Vagina (tissue), 2 donors: ENCODE results near the gene UNC13A. TPM values are rescaled to one million over a fixed set of nuclear protein-coding genes. Genes with fewer than 3 reads are reported as not detected.
"Not testable (repeated sequence)": the region's sequence is repeated elsewhere in the genome, so short reads cannot be mapped to it uniquely, and the experiment has no call there.

Source experiments
- DNase-seq, 2 donors: peaks; one replicate each; pipeline ENCODE4 v3.0.0-alpha.2; 2017; ENCODE audit errors: extremely low spot score in 2 of 2
- H3K27ac ChIP-seq: fragments of 200-600 bp; sonication (generic); one replicate; pipeline ENCODE4 v1.5.1; 2019
- H3K27me3 ChIP-seq: fragments of 200-600 bp; sonication (generic); one replicate; pipeline ENCODE4 v1.5.1; 2019
- H3K36me3 ChIP-seq, 2 donors: fragments of 200-600 bp; sonication (generic); one replicate each; pipeline ENCODE4 v1.5.1; 2017 to 2019
- H3K4me1 ChIP-seq: fragments of 200-600 bp; sonication (generic); one replicate; pipeline ENCODE4 v1.5.1; 2019
- H3K4me3 ChIP-seq, 2 donors: fragments of 200-600 bp; sonication (generic); 1 replicate in 1 of 2; 2 replicates in 1 of 2; pipeline ENCODE4 v1.5.1; 2016 to 2019
- H3K9me3 ChIP-seq: fragments of 200-600 bp; sonication (generic); one replicate; pipeline ENCODE4 v1.5.1; 2019
- CTCF ChIP-seq, 3 experiments: fragments of 450-650 bp in 2 of 3; fragments of 200-600 bp in 1 of 3; sonication (generic) in 1 of 3; IDR thresholded peaks; one replicate each; pipeline ENCODE4 v1.5.1; 2017 to 2019; ENCODE audit warnings: antibody characterized with exemption in 3 of 3, mild to moderate bottlenecking in 2 of 3, moderate library complexity in 2 of 3
- POLR2A ChIP-seq, 2 donors: fragments of 450-650 bp; IDR thresholded peaks; one replicate each; pipeline ENCODE4 v1.6.1; 2017; ENCODE audit warnings: antibody characterized with exemption in 2 of 2, mild to moderate bottlenecking in 2 of 2, moderate library complexity in 2 of 2
- POLR2AphosphoS5 ChIP-seq, 2 donors: sonication (generic); formaldehyde crosslinking; IDR thresholded peaks; one replicate each; pipeline ENCODE4 v1.9.0; 2017; ENCODE audit warnings: antibody characterized with exemption in 2 of 2, mild to moderate bottlenecking in 2 of 2, low read depth in 1 of 2; ENCODE audit not compliant: insufficient read depth in 1 of 2
- intact Hi-C: fragments of 100-400 bp; cut with DNase I; formaldehyde crosslinking; loops from one replicate; pipeline ENCODE4 v1.15.1; 2023
- total RNA-seq: library from RNA; depleted of rRNA; stranded (reverse); fragments of >200 nt; gene quantifications from one replicate; pipeline ENCODE4 v1.2.3, GENCODE V29; 2016

The UNC13A gene
- total RNA-seq, 1 donor from 2014 or later = 0.49 TPM

- H3K27ac ChIP-seq = no peak overlapping the region
- H3K27me3 ChIP-seq = no peaks in the 10 kb centered on the region
- intact Hi-C loops = no loop called here
- H3K36me3 ChIP-seq = no peaks in the 10 kb centered on the region
- no peak for DNase-seq
- H3K9me3 ChIP-seq = no peaks in the 10 kb centered on the region
- no peak overlapping the region for H3K4me3 ChIP-seq
- no peak for TF ChIP-seq POLR2AphosphoS5 (IDR thresholded peaks at IDR 0.05; ENCODE audit: insufficient read depth in 1 of 2, low read depth in 1 of 2)
- TF ChIP-seq POLR2A (IDR thresholded peaks at IDR 0.05) = no peak
- no peak for TF ChIP-seq CTCF (IDR thresholded peaks at IDR 0.05)
- no peaks in the 10 kb centered on the region for H3K4me1 ChIP-seq
These were observed 97.3 kb downstream of the UNC13A start for GRCh38 chr19:17590866-17591265.

- H3K4me1 ChIP-seq, intact Hi-C loops, H3K9me3 ChIP-seq, H3K36me3 ChIP-seq, H3K27me3 ChIP-seq, DNase-seq, H3K4me3 ChIP-seq, H3K27ac ChIP-seq: not testable (repeated sequence)
These were observed 102.8 kb downstream of the UNC13A start for GRCh38 chr19:17585395-17585794.

GRCh38 chr19:17584132-17584531 lies 104.0 kb downstream of the UNC13A start:
- Histone ChIP-seq H3K9me3 (no peaks in the 10 kb centered on the region), H3K27ac (no peak overlapping the region), H3K4me3 (no peak overlapping the region), H3K36me3 (peaks cover 0 to 16% of the 10 kb centered on the region in 2 donors), H3K27me3 (no peaks in the 10 kb centered on the region), H3K4me1 (peaks cover 10% of the 10 kb centered on the region)
- TF ChIP-seq POLR2A (IDR thresholded peaks at IDR 0.05) (no peak), POLR2AphosphoS5 (IDR thresholded peaks at IDR 0.05; ENCODE audit: insufficient read depth in 1 of 2, low read depth in 1 of 2) (no peak), CTCF (IDR thresholded peaks at IDR 0.05) (no peak)
- intact Hi-C loops = no loop called here
- DNase-seq = no peak

GRCh38 chr19:17582613-17583012 lies 105.5 kb downstream of the UNC13A start:
- H3K9me3 ChIP-seq = no peaks in the 10 kb centered on the region
- no peak overlapping the region for H3K4me3 ChIP-seq
- no peak overlapping the region for H3K27ac ChIP-seq
- TF ChIP-seq CTCF (IDR thresholded peaks at IDR 0.05) (no peak), POLR2AphosphoS5 (IDR thresholded peaks at IDR 0.05; ENCODE audit: insufficient read depth in 1 of 2, low read depth in 1 of 2) (no peak), POLR2A (IDR thresholded peaks at IDR 0.05) (no peak)
- H3K4me1 ChIP-seq = peaks cover 10% of the 10 kb centered on the region
- DNase-seq = no peak
- H3K36me3 ChIP-seq = peaks cover 0 to 25% of the 10 kb centered on the region in 2 donors
- intact Hi-C loops = no loop called here
- no peaks in the 10 kb centered on the region for H3K27me3 ChIP-seq

GRCh38 chr19:17581211-17581874 lies 106.8 kb downstream of the UNC13A start:
- Histone ChIP-seq H3K27me3 (no peaks in the 10 kb centered on the region), H3K4me1 (peaks cover 10% of the 10 kb centered on the region), H3K27ac (no peak overlapping the region), H3K9me3 (no peaks in the 10 kb centered on the region), H3K4me3 (no peak overlapping the region), H3K36me3 (peaks cover 0 to 25% of the 10 kb centered on the region in 2 donors)
- TF ChIP-seq POLR2A (IDR thresholded peaks at IDR 0.05) = no peak
- no peak for TF ChIP-seq CTCF (IDR thresholded peaks at IDR 0.05)
- TF ChIP-seq POLR2AphosphoS5 (IDR thresholded peaks at IDR 0.05; ENCODE audit: insufficient read depth in 1 of 2, low read depth in 1 of 2) = no peak
- intact Hi-C loops = no loop called here
- DNase-seq = no peak
